Transverse colon (tissue), 4 donors: ENCODE results near the gene CBLL1. TPM values are rescaled to one million over a fixed set of nuclear protein-coding genes. Genes with fewer than 3 reads are reported as not detected.

Source experiments
- DNase-seq: peaks from one replicate; pipeline ENCODE4 v3.0.0-alpha.2; 2019
- H3K27ac ChIP-seq, 4 donors: fragments of 200-600 bp; sonication (generic); 2 replicates each; pipeline ENCODE4 v1.5.1; 2016 to 2018; ENCODE audit warnings: inconsistent platforms in 4 of 4
- H3K27me3 ChIP-seq: fragments of 200-600 bp; sonication (generic); 2 replicates; pipeline ENCODE4 v1.5.1; 2017; ENCODE audit warnings: inconsistent platforms
- H3K36me3 ChIP-seq, 4 donors: fragments of 200-600 bp; sonication (generic); 2 replicates each; pipeline ENCODE4 v1.5.1; 2017 to 2019; ENCODE audit warnings: inconsistent platforms in 4 of 4
- H3K4me1 ChIP-seq, 4 donors: fragments of 200-600 bp; sonication (generic); 2 replicates each; pipeline ENCODE4 v1.5.1; 2017 to 2020; ENCODE audit warnings: inconsistent platforms in 4 of 4
- H3K4me3 ChIP-seq, 4 donors: fragments of 200-600 bp; sonication (generic); 1 replicate in 1 of 4; 2 replicates in 3 of 4; pipeline versions ENCODE4 v1.5.1 to v1.6.1; 2017 to 2019; ENCODE audit warnings: inconsistent platforms in 4 of 4
- H3K9me3 ChIP-seq, 2 donors: fragments of 200-600 bp; sonication (generic); 2 replicates each; pipeline ENCODE4 v1.5.1; 2017 to 2019; ENCODE audit warnings: inconsistent platforms in 2 of 2
- EP300 ChIP-seq: sonication (generic); formaldehyde crosslinking; IDR thresholded peaks from one replicate; pipeline ENCODE4 v1.6.1; 2017; ENCODE audit warnings: antibody characterized with exemption, low read depth
- POLR2A ChIP-seq: fragments of 450-650 bp; IDR thresholded peaks from one replicate; pipeline ENCODE4 v1.6.1; 2016; ENCODE audit warnings: antibody characterized with exemption, mild to moderate bottlenecking, moderate library complexity
- POLR2AphosphoS5 ChIP-seq, 3 donors: sonication (generic); formaldehyde crosslinking; IDR thresholded peaks; one replicate each; pipeline ENCODE4 v1.6.1; 2016; ENCODE audit warnings: antibody characterized with exemption in 3 of 3
- WGBS, 2 donors: methylation state at CpG; one replicate each; pipeline ENCODE4 v1.1.5; 2018; ENCODE audit warnings: low coverage in 1 of 2; 5-methylcytosine and 5-hydroxymethylcytosine counted together
- in situ Hi-C, 4 donors: fragments of 200-750 bp; cut with MboI; loops; one replicate each; pipeline versions ENCODE4 v1.15.0 to v1.15.1; 2017; ENCODE audit warnings: low sequenced_read_pairs in 3 of 4, low pct_ligation_motif_present in 1 of 4, low pct_unique_long_range_greater_than_20kb in 1 of 4
- intact Hi-C: fragments of 100-400 bp; cut with DNase I; formaldehyde crosslinking; loops from one replicate; pipeline ENCODE4 v1.15.1; 2023; ENCODE audit warnings: low total_unique reads
- total RNA-seq, 4 donors: library from RNA; depleted of rRNA; stranded (reverse); fragments of >200 nt; gene quantifications; one replicate each; pipeline ENCODE4 v1.1.0, GENCODE V29; 2016
- TF ChIP-seq, protein P1 (sequence below), 5 experiments: fragments of 200-600 bp in 3 of 5; fragments of 450-650 bp in 2 of 5; sonication (generic) in 3 of 5; IDR thresholded peaks; 1 replicate in 2 of 5; 2 replicates in 3 of 5; pipeline ENCODE4 v1.5.1; 2016 to 2017; ENCODE audit warnings: antibody characterized with exemption in 5 of 5, inconsistent platforms in 3 of 5, mild to moderate bottlenecking in 2 of 5, moderate library complexity in 1 of 5

The CBLL1 gene
- total RNA-seq, 4 donors from 2014 or later, result 30.6 to 53.9 (median 38.8) TPM

GRCh38 chr7:107708956-107709355 is 35.0 kb upstream of the CBLL1 start:
- TF ChIP-seq EP300 (no peak), POLR2A (no peak), POLR2AphosphoS5 (IDR thresholded peaks at IDR 0.05) (no peak)
- TF ChIP-seq, protein P1, sequence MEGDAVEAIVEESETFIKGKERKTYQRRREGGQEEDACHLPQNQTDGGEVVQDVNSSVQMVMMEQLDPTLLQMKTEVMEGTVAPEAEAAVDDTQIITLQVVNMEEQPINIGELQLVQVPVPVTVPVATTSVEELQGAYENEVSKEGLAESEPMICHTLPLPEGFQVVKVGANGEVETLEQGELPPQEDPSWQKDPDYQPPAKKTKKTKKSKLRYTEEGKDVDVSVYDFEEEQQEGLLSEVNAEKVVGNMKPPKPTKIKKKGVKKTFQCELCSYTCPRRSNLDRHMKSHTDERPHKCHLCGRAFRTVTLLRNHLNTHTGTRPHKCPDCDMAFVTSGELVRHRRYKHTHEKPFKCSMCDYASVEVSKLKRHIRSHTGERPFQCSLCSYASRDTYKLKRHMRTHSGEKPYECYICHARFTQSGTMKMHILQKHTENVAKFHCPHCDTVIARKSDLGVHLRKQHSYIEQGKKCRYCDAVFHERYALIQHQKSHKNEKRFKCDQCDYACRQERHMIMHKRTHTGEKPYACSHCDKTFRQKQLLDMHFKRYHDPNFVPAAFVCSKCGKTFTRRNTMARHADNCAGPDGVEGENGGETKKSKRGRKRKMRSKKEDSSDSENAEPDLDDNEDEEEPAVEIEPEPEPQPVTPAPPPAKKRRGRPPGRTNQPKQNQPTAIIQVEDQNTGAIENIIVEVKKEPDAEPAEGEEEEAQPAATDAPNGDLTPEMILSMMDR (IDR thresholded peaks at IDR 0.05), result no peak
- DNase-seq, result no peak
- in situ Hi-C loops (no loop called here), intact Hi-C loops (no loop called here)
- Histone ChIP-seq H3K4me3 (no peak overlapping the region), H3K36me3 (no peaks in the 10 kb centered on the region), H3K27ac (no peak overlapping the region), H3K4me1 (no peaks in the 10 kb centered on the region), H3K27me3 (no peaks in the 10 kb centered on the region), H3K9me3 (no peaks in the 10 kb centered on the region)
- WGBS, 2 donors, result 100% methylated on average over 1 to 2 of the region's 2 CpGs

GRCh38 chr7:107711301-107711700 is 32.6 kb upstream of the CBLL1 start:
- H3K9me3 ChIP-seq, result no peaks in the 10 kb centered on the region
- H3K27ac ChIP-seq, result no peak overlapping the region
- intact Hi-C loops (no loop called here), in situ Hi-C loops (no loop called here)
- no peak for DNase-seq
- TF ChIP-seq, protein P1 (IDR thresholded peaks at IDR 0.05), result no peak
- no peak for TF ChIP-seq POLR2A
- no peak for TF ChIP-seq POLR2AphosphoS5 (IDR thresholded peaks at IDR 0.05)
- no peak for TF ChIP-seq EP300
- no peaks in the 10 kb centered on the region for H3K27me3 ChIP-seq
- H3K4me1 ChIP-seq, result no peaks in the 10 kb centered on the region
- H3K4me3 ChIP-seq, result no peak overlapping the region
- no peaks in the 10 kb centered on the region for H3K36me3 ChIP-seq
- 91 to 97% methylated on average over 1 of the region's 1 CpG for WGBS, 2 donors

DNA sequence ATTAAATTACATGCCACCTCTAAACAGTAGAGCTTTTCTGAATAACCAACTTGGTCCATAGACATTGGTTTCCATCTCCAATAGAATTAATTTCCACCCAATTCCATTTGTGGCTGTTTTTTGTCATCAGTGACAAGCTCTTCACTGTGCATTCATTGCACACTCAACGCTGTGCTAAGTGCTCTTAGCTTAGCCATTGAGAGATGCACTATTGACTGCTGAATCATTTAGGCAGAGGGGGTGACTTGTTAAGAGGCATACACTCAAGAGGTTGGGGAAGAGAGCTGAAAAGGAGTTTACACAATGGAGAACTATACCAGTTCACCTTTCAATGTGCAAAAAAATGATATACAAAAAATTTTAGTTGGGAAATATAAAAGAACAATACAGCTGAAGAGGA is 31.9 kb upstream of the CBLL1 start:
- DNase-seq, result no peak
- Histone ChIP-seq H3K4me3 (no peak overlapping the region), H3K9me3 (no peaks in the 10 kb centered on the region), H3K27me3 (no peaks in the 10 kb centered on the region), H3K4me1 (no peaks in the 10 kb centered on the region), H3K36me3 (no peaks in the 10 kb centered on the region), H3K27ac (no peak overlapping the region)
- TF ChIP-seq EP300 (no peak), POLR2A (no peak), POLR2AphosphoS5 (IDR thresholded peaks at IDR 0.05) (no peak)
- TF ChIP-seq, protein P1 (IDR thresholded peaks at IDR 0.05), result no peak
- 60 to 70% methylated on average over 1 of the region's 1 CpG for whole genome bisulfite sequencing, 2 donors
- in situ Hi-C loops, result no loop called here
- intact Hi-C loops, result no loop called here

- Histone ChIP-seq H3K27me3 (no peaks in the 10 kb centered on the region), H3K36me3 (no peaks in the 10 kb centered on the region), H3K4me1 (no peaks in the 10 kb centered on the region), H3K4me3 (no peak overlapping the region), H3K27ac (no peak overlapping the region), H3K9me3 (no peaks in the 10 kb centered on the region)
- 91 to 100% methylated on average over 1 of the region's 1 CpG for WGBS, 2 donors
- intact Hi-C loops, result no loop called here
- no peak for DNase-seq
- TF ChIP-seq, protein P1 (IDR thresholded peaks at IDR 0.05), result no peak
- no peak for TF ChIP-seq POLR2A
- TF ChIP-seq EP300, result no peak
- TF ChIP-seq POLR2AphosphoS5 (IDR thresholded peaks at IDR 0.05), result no peak
- in situ Hi-C loops, result no loop called here
Measured at GRCh38 chr7:107712896-107713295, 31.0 kb upstream of the CBLL1 start.
